OCI-LY1 (cell line): Measurements from ENCODE around the gene CCDC93.

ENCODE experiments used
- CTCF ChIP-seq: fragments of 200-600 bp; sonication (generic), shearing (Covaris generic); IDR thresholded peaks from 2 replicates; pipeline ENCODE4 v1.5.1; 2017; ENCODE audit warnings: mild to moderate bottlenecking, antibody characterized with exemption, low read length, moderate library complexity, mixed read lengths
- EZH2 ChIP-seq: fragments of 200-600 bp; sonication (generic), shearing (Covaris generic); IDR thresholded peaks from 2 replicates; pipeline ENCODE4 v1.8.0; 2017; ENCODE audit warnings: borderline replicate concordance, mixed run types, mild to moderate bottlenecking, antibody characterized with exemption, low read length, moderate library complexity, mixed read lengths

- TF ChIP-seq CTCF = no peak
- no peak for TF ChIP-seq EZH2
These were observed 72.2 kb downstream of the CCDC93 start for GRCh38 chr2:117941693-117942092.
